Measurements from ENCODE around the gene CYP2B6. TPM values are rescaled to one million over a fixed set of nuclear protein-coding genes. Genes with fewer than 3 reads are reported as not detected.
"Not testable (repeated sequence)": the region's sequence is repeated elsewhere in the genome, so short reads cannot be mapped to it uniquely, and the experiment has no call there.

CYP2B6 gene
- polyA plus RNA-seq, 1 experiment: not detected

DNA sequence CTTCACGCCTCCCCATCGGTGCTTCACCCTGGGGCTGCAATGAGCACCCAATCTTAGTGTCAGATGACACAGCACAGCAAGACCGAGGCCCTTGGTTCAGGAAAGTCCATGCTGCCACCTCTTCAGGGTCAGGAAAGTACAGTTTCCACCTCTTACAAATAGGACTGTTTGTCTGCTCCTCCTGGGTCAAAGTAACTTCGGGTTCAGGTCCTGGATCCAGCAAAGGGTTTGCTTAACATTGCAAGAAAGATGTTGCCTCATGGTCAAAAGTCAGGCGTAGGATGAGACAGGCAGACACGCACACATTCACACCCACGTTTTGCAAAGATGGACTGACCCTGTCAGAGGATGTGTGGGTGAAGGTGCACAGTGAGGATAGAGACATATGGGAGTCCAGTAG is 1.6 kb upstream of the CYP2B6 start:
- TF ChIP-seq, protein P1, sequence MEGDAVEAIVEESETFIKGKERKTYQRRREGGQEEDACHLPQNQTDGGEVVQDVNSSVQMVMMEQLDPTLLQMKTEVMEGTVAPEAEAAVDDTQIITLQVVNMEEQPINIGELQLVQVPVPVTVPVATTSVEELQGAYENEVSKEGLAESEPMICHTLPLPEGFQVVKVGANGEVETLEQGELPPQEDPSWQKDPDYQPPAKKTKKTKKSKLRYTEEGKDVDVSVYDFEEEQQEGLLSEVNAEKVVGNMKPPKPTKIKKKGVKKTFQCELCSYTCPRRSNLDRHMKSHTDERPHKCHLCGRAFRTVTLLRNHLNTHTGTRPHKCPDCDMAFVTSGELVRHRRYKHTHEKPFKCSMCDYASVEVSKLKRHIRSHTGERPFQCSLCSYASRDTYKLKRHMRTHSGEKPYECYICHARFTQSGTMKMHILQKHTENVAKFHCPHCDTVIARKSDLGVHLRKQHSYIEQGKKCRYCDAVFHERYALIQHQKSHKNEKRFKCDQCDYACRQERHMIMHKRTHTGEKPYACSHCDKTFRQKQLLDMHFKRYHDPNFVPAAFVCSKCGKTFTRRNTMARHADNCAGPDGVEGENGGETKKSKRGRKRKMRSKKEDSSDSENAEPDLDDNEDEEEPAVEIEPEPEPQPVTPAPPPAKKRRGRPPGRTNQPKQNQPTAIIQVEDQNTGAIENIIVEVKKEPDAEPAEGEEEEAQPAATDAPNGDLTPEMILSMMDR (IDR thresholded peaks at IDR 0.05; ENCODE audit: low read depth, low read length): no peak
- H3K27ac ChIP-seq (ENCODE audit: low read depth, low read length): no peak overlapping the region
- H3K27me3 ChIP-seq (ENCODE audit: control insufficient read depth, insufficient read depth, low read length): peaks cover 4% of the 10 kb centered on the region
- DNase-seq (ENCODE audit: low read depth, low spot score): no peak
- POLR2A ChIA-PET: no interaction called here
- CTCF ChIA-PET: no interaction called here
- no peaks in the 10 kb centered on the region for H3K9me3 ChIP-seq (ENCODE audit: control insufficient read depth, insufficient read depth, low read length)
- no peak overlapping the region for H3K4me3 ChIP-seq (ENCODE audit: low read depth, low read length)

DNA sequence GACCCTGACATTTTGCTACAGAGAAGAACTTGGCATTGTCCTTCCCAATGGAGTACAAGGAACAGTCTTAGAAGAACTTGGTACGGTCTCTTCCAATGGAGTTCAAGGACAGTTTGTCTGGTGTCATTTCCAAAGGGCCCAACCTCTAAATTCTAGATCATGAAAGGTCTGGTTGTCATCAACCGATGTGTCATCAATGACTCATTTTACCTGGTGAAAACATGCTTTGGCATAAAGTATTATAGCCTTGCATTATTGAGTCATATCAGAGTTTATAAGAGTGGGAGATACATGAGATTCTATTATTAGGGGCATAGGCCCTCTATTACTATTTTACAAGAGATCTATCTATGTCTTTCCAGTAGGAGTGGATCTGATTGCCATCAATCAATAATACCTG is 4.3 kb downstream of the CYP2B6 start:
- TF ChIP-seq, protein P1 (IDR thresholded peaks at IDR 0.05; ENCODE audit: low read depth, low read length): no peak
- H3K9me3 ChIP-seq (ENCODE audit: control insufficient read depth, insufficient read depth, low read length): no peaks in the 10 kb centered on the region
- DNase-seq (ENCODE audit: low read depth, low spot score): no peak
- ChIA-PET CTCF (no interaction called here), POLR2A (no interaction called here)
- H3K27me3 ChIP-seq (ENCODE audit: control insufficient read depth, insufficient read depth, low read length): no peaks in the 10 kb centered on the region
- H3K27ac ChIP-seq (ENCODE audit: low read depth, low read length): no peak overlapping the region
- H3K4me3 ChIP-seq (ENCODE audit: low read depth, low read length): no peak overlapping the region

DNA sequence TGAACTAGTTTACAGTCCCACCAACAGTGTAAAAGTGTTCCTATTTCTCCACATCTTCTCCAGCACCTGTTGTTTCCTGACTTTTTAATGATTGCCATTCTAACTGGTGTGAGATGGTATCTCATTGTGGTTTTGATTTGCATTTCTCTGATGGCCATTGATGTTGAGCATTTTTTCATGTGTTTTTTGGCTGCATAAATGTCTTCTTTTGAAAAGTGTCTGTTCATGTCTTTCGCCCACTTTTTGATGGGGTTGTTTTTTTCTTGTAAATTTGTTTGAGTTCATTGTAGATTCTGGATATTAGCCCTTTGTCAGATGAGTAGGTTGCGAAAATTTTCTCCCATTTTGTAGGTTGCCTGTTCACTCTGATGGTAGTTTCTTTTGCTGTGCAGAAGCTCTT is 7.9 kb downstream of the CYP2B6 start:
- CTCF ChIA-PET; DNase-seq (ENCODE audit: low read depth, low spot score); H3K9me3 ChIP-seq (ENCODE audit: control insufficient read depth, insufficient read depth, low read length); H3K27ac ChIP-seq (ENCODE audit: low read depth, low read length); H3K4me3 ChIP-seq (ENCODE audit: low read depth, low read length); POLR2A ChIA-PET; H3K27me3 ChIP-seq (ENCODE audit: control insufficient read depth, insufficient read depth, low read length): not testable (repeated sequence)

- no peak overlapping the region for H3K4me3 ChIP-seq (ENCODE audit: low read depth, low read length)
- no peaks in the 10 kb centered on the region for H3K27me3 ChIP-seq (ENCODE audit: control insufficient read depth, insufficient read depth, low read length)
- POLR2A ChIA-PET: no interaction called here
- no peak for DNase-seq (ENCODE audit: low read depth, low spot score)
- no peaks in the 10 kb centered on the region for H3K9me3 ChIP-seq (ENCODE audit: control insufficient read depth, insufficient read depth, low read length)
- TF ChIP-seq, protein P1 (IDR thresholded peaks at IDR 0.05; ENCODE audit: low read depth, low read length): no peak
- H3K27ac ChIP-seq (ENCODE audit: low read depth, low read length): no peak overlapping the region
- CTCF ChIA-PET: no interaction called here
Measured at GRCh38 chr19:41000310-41000737, 9.2 kb downstream of the CYP2B6 start.

DNA sequence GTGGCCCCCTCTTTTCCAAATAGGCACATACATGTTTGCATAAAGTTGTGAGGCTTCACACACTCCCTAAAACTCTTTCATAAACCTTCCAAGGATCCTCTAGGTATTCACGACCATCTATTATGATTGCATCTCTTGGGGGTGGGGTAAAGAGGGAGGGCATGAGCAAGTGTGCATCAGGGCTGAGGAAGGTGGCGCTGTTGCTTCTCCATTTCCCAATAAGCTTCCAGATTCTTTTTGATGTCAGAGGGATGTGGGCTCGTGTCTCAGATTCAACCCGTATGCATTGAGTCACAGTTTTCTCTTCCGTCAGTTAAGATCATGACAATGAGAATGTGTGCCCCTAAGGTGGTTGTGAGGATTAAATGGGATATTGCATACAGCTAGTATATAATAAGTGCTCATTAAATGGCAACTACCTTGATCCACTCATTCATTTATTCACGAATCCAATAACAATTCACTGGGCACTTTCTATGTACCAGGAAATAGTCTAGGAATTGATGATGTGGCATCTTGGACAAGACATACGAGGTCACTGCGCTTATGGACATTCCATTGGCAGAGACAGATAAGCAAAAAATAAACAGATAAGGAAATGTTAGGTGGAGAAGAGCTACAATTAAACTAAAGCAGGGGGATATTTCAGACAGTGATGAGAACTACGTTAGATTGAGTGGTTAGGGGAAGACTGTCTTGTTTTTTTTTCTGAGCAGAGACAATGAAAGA is 10.3 kb downstream of the CYP2B6 start:
- Histone ChIP-seq H3K27me3 (ENCODE audit: control insufficient read depth, insufficient read depth, low read length) (no peaks in the 10 kb centered on the region), H3K9me3 (ENCODE audit: control insufficient read depth, insufficient read depth, low read length) (no peaks in the 10 kb centered on the region), H3K4me3 (ENCODE audit: low read depth, low read length) (no peak overlapping the region), H3K27ac (ENCODE audit: low read depth, low read length) (no peak overlapping the region)
- ChIA-PET CTCF (no interaction called here), POLR2A (no interaction called here)
- no peak for DNase-seq (ENCODE audit: low read depth, low spot score)
- TF ChIP-seq, protein P1 (IDR thresholded peaks at IDR 0.05; ENCODE audit: low read depth, low read length): no peak

GRCh38 chr19:41003656-41004055 is 12.6 kb downstream of the CYP2B6 start:
- H3K27ac ChIP-seq (ENCODE audit: low read depth, low read length); CTCF ChIA-PET; DNase-seq (ENCODE audit: low read depth, low spot score); H3K4me3 ChIP-seq (ENCODE audit: low read depth, low read length); H3K27me3 ChIP-seq (ENCODE audit: control insufficient read depth, insufficient read depth, low read length); POLR2A ChIA-PET; H3K9me3 ChIP-seq (ENCODE audit: control insufficient read depth, insufficient read depth, low read length): not testable (repeated sequence)
